ENCODE data around the gene OR10A5.
"Not testable (repeated sequence)": the region's sequence is repeated elsewhere in the genome, so short reads cannot be mapped to it uniquely, and the experiment has no call there.

The OR10A5 gene, protein sequence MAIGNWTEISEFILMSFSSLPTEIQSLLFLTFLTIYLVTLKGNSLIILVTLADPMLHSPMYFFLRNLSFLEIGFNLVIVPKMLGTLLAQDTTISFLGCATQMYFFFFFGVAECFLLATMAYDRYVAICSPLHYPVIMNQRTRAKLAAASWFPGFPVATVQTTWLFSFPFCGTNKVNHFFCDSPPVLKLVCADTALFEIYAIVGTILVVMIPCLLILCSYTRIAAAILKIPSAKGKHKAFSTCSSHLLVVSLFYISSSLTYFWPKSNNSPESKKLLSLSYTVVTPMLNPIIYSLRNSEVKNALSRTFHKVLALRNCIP

DNA sequence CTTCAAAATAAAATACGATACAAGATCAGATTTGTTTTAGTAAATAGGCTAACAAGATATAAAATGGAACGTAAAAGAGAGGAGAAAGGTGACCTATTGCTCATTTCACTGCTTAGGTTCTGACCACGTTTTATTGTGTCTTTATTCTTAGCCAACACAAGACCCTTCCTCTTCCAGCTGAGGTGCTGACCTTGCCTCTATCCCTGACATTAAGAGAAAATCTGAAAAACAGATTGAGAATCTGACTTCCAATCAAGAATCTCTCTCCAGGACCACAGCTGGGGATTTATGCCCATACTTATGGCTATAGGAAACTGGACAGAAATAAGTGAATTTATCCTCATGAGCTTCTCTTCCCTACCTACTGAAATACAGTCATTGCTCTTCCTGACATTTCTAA lies at the start of gene OR10A5:
Gene OR10A5 (plus strand): TSS at position 301 of the 400 bp plus-strand sequence. CDS start 0 bp downstream, at position 301.
- no peak for DNase-seq

DNA sequence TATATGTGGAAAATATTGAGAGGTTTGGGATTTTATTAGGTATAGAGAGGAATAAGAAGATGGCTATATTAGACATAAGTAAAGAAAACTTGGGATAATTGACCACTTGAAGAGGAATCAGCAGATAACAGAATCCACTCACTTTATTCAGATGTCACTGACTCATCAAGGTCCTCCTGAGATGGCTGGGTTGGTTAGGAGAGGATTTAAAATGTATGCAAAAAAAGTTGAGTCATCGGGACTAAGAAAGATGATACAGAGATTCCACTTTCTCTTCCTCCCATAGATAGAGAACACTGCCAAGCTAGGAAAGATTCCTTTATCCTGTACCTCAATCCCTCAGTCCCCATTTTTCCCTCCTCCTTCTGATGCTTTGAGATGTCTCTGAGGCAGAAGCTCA lies 46.1 kb upstream of the OR10A5 start, which contains the start of gene OR6A2:
Gene OR6A2 (minus strand): TSS at position 288 of the 400 bp plus-strand sequence. CDS start 3,981 bp downstream, outside the sequence.
- no peak for DNase-seq

DNA sequence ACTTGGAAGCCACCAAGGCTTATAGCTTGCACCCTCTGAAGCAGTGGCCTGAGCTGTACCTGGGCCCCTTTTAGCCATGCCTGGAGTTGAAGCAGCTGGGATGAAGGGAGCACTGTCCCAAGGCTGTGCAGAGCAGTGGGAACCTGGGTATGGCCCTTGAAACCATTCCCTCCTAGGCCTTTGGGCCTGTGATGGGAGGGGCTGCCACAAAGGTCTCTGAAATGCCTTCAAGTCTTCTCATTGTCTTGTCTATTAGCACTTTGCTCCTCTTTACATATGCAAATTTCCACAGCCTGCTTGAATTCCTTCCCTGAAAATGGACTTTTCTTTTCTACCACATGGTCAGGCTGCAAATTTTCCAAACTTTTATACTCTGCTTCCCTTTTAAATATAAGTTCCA lies 44.4 kb upstream of the OR10A5 start:
- DNase-seq: not testable (repeated sequence)

DNA sequence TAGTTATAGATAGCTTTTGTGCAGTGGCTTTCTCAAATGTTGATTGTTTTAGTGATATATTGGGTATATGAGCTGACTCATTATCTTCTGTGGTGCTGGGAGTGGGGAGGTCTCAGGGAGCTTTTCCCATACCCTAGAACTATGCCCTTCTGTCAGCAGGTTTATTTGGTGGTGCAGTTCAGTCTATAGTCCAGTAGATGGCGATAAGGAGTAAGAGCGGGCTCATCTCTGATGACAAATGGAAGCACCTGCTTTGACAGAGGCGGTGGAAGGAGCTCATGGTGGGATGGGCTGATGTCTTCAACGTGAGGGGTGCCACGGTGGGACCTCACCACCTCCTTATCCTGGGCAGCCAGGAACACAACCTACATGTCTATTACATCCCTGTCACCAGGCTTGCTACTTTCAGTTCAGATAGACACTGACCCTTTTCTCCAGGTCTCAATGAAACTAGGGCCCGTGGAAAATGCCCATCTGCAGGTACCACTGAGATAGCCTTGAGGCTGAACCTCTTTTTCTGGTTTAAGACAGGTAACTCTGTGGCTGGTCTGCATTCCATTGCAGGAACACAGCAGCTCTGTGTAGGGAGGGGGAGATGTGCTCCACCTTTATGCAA lies 33.0 kb upstream of the OR10A5 start:
- DNase-seq: peak; percentile 33

DNA sequence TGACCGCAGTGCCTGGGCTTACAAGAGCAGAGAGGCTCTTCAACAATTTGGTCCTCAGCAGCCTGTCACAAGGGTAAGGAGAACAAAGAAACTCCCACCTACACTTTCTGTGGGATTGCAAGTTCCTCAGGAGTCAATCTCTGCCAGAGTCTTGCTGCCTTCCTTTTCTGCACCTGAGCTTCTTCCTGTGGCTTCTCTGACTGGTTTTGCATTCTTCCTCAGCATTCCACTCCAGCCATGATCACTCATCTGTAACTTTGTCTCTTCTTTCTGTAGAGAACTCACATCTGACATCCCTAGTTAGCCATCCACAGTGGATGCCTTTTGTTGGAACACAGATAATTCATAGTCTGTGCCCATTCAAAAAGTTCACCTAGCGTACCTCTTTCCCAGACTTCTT lies 31.8 kb upstream of the OR10A5 start:
- DNase-seq: no peak

DNA sequence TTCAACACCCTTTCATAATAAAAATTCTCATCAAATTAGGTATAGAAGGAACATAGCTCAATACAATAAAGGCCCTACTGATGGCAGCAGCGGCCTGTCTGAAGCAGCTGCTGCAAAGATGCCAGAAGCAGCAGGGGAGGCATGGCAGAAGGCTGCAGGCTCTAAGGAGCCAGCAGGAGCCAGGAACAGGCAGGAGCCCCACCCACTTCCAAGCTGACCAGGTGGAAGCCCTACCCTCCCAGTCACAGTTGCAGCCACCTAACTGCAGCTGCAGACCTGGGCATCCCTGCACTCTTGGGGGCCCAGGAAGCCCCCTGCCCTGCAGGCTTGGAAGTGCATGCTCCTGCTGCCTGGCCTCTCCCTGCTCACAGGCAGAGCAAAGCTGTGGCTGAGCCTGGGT lies 27.8 kb upstream of the OR10A5 start:
- no peak for DNase-seq

DNA sequence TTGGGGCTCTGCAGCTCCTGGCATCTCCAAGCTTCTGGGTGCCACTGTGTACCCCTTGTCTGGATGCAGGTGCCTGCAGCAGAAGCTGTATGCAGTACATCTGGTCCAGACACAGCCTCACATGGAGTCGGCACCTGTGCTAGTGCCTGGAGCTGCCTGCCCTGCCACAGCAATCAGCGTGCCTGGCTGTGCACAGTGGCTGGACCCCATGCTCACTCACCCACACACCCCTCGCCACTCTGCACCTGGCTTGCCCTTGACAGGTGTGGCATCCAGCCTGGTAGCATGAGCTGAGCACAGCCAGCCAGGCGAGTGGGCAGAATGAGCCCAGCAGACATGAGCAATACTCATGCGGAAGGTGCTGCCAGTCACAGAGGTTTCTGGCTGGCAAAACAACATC lies 26.5 kb upstream of the OR10A5 start:
- DNase-seq: no peak

DNA sequence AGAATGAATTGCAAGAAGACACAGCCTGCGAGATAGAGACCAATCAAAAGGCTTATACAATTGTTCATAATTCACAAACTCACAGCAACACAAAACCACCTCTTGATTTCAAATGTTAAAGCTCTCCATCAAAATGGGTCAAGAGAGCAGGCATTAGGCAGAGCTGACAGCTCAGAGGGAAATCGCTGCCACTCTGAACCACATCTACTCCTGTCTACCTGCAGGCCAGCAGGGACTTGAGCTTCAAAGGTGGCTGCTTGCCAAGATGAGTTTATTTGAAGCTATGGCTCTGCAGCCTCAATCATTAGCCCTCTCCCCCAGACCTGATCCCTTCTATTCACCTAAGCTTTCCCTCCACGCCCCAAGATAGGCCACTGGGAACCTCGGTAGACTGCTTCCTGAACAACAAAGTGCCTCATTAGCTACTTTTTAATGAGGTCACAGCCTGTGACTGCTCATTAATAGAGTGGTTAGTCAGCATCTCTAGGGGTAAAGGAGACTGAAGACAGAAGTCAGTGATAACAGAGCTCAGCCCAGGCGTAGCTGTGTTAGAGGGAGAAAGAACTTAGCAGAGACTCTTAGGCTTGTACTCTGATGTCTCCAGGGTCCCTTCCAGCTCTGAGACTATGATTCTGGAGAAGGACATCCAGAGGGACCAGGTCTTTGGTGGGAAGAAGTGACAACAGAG lies 21.2 kb upstream of the OR10A5 start:
- DNase-seq: no peak

DNA sequence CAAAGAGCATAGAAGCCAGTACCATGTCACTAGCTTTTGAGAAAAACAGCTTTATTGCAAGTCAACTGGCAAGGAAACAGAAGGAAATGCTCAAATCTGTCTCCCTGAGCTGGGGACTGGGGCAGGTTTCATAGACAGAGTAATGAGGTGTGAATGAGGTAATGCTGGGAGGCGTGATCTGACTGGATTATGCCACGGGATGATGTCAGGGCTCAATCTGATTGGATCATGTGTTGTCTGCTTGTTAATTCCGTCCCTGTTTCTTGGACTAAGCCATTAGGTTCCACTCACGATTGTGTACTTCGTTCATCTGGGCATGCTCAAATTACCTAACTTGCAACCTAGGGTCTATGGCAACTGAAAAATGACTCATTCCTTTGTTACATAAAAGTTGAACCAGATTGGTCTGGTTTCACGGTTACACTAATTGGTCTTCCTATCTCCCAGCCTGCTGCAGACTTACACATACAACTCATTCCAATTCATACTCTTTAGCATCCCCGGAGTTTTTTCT lies 20.2 kb upstream of the OR10A5 start:
- DNase-seq: peak; percentile 16

DNA sequence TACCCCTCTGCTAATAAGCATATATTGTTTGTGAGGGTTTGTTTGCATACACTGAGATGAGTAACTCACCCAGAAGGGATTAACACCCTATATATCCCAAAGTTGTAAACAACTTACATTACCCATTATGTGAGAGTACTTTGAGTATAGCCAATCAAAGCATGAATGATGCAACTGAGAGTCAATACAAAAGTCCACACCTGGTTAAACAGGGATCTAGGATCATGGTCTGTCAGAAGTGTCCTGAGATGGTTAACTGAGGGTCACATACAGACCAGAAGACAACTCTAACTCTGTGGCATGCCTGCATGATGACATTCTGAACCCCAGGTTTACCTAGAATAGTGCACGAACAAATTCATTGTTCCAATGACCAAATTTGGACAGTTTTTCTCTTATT lies 17.4 kb upstream of the OR10A5 start:
- no peak for DNase-seq

DNA sequence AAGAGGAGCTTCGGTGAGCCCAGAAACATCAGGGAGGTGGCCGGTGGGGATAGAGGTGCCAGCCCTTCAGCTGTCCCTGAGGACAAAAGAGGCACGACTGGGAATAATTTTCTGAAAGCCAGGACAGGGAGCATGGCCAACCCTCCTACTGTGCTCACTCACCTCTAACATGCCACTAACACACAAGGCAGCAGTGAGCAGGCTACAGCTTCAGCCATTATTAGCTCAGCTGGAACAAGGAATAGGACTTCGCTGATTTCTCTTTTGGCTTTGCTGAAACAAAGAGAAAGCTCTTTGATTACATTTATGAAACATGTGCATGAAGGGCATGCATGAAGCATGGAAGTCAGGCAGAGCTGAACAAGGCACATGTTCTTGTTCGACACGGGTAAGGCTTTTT lies 12.1 kb upstream of the OR10A5 start:
- DNase-seq: no peak

DNA sequence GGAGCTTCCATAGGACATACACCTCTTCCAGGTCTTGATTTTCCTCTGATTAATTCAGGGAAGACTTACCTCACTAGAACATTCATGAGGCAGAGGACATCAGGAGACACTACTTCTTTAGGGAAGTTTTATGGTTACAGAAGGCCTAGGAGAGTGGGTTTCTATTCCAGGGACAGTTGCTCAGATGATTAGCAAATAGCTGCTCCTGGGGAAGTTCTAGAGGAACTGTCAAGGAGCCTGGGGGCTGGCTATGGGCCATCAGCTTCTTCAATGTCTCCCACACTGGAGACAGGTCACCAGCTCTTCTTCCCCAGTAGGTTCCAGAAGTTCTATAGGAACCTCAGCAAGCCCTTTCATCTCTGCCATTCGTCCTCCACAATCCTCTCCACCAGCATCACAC lies 11.5 kb upstream of the OR10A5 start:
- no peak for DNase-seq

DNA sequence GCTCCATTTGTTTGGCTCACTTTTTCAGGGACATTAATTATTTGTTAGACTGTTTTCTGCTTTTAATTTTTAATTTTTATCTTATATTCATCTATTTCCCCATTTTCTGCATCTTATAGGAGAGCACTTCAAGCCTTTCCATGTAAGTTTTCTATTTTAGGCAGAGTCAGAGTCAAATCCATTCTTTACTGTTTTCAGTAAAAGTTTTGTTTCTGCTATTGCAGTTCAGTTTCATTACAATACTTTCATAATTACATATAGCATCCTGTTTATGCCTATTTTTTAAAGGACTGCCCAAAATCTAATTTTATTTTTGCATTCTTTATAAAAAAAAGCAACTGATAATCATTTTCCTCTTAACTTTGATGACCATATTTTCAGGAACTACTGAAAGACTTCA lies 3.8 kb upstream of the OR10A5 start:
- no peak for DNase-seq

DNA sequence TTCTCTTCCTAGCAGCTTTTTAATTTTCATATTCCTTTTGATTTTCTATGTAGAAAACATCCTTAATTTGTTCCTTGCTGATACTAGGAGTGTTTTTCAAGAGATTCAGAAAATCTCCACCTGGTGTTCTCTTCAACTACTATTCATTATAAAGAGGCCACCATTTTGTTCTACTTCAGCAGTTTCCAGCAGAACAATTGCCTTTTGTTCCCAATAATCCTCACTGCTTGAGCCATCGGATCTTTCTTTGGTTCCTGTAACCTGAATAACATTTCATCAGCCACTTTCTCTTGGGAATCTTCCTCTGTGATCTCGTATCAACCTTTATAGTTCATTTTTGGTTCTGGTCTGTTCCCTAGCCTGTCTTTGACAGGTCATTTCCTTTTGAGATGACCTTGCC lies 1.8 kb upstream of the OR10A5 start:
- DNase-seq: no peak

DNA sequence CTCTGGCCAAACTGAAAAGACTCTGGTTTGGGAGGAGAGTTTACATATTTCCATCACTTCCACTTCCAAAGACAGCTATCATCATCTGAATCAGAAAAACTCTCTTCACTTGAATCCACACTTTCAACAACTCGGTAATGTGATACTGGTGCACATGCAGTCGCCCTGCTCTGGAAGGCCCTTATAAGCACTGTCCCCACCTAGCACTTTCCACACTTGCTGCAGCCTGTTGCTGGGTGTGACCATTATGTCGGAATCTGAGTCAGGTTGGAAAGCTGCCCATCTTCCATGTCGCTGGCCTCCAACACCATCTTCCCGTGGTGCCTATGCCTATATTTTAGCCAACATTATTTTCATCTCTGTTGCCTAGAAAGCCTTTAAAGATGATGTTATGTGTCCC lies 1.1 kb upstream of the OR10A5 start:
- DNase-seq: no peak

DNA sequence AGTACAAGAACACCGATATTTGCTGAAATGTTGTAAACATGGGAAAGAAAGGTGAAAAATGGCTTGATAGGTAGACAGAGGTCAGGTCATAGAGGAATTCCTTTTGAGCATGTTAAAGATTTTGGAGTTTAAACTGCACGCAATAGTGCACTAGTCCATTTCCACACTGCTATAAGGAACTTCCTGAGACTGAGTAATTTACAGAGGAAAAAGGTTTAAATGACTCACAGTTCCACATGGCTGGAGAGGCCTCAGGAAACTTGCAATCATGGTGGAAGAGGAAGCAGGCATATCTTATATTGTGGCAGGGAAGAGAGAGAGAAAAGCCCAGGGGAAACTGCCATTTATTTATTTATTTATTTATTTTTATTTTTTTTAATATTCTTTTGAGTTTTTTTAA lies 5.0 kb downstream of the OR10A5 start:
- DNase-seq: no peak

DNA sequence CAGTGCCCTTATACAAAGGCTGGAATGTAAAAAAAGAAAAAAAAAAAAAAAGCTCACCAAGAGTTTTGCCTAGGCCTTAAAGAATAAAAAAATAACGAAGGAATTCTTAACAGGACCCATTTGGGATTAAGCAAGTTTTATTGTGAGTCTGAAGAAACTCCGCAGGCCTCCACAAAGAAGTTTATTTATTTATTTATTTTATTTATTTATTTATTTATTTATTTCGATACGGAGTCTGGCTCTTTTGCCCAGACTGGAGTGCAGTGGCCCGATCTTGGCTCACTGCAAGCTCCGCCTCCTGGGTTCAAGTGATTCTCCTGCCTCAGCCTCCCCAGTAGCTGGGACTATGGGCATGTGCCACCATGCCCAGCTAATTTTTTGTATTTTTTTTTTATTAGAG lies 9.3 kb downstream of the OR10A5 start:
- not testable (repeated sequence) for DNase-seq

DNA sequence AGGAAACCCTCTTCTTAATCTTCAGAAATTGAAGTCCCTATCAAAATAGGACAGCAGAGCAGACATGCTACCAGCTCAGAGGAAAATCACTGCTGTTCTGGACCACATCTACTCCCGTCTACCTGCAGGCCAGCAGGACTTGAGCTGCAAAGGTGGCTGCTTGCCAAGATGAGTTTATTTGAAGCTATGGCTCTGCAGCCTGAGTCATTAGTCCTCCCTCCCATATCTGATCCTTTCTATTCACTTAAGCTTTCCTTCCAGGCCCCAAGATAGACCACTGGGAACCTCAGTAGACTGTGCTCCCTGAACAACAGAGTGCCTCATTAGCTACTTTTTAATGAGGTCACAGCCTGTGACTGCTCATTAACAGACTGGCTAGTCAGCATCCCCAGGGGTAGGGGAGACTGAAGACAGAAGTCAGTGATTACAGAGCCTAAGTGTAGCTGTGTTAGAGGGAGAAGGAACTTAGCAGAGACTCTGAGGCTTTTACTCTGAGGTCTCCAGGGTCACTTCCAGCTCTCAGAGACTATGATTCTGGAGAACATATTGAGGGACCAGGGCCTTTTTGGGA lies 10.6 kb downstream of the OR10A5 start:
- DNase-seq: no peak

DNA sequence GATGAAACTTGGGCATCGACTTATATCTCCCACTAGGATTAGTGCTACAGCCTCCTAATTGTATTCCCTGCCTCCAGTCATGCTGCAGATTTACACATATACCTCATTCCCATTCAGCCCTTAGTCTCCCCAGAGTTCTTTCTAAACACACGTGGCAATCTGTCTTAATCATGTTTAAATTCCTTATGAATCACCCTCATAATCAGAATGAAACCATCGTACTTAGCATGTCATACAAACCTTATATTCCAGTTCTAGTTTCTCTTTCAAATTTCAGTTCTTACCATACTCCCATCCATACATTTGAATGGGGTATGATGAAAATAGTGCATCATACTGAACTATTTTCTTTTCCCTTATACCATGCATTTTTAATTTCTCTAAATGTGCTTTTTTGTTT lies 11.4 kb downstream of the OR10A5 start:
- DNase-seq: no peak

DNA sequence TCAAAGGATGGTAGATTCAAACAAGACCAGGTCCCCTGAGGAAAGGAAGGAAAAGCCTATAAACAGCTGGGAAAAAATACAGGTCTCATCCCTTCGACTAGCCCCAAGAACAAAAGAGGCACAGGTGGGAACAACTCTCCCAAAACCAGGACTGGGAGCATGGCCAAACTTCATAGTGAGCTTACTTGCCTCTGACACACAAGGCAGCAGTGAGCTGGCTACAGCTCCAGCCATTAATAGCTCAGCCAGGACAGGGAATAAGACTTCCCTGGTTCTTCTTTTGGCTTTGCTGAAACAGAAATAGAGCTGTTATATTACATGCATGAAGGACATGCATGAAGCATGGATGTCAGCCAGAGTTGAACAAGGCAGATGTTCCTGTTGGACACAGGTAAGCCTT lies 17.5 kb downstream of the OR10A5 start, which contains the start of gene OR10A2:
Gene OR10A2 (plus strand): TSS at position 97 of the 400 bp plus-strand sequence. CDS start 6,698 bp downstream, outside the sequence.
- DNase-seq: no peak

DNA sequence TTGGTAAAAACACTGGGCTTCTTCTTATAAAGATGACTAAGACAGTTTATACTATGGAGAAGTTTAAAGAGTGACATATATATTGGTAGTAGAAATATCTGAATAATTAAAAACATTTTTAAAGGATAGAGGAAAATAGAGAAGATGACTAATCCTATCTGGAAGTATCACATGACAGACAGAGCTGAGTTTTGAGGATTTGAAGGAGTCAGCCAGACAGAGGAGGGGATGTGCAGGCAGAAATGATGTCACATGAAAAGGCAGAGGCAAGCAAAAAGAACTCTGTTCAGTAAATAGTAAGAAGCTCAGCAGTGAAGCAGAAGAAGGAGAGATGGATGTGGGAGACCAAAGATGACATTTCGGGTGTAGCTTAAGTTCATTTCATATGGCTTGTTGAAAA lies 19.0 kb downstream of the OR10A5 start:
- no peak for DNase-seq

DNA sequence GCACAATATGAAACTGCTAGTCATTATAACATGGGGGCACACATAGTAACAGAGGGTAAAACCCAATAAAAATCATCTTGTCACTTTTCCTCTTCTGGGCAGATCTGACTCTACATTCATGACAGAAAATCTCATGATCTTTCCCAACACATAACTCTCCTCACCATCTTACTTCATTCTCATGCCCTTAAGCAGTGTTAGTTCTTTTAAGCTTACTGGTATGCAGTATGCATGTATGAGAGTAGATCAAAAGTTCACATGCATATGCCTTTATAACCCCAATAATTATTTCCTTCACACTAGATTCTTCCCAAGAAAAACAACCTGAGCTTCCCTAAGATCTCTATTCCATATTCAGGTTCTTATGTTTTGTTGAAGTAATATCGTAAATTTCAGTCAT lies 25.8 kb downstream of the OR10A5 start:
- DNase-seq: no peak

DNA sequence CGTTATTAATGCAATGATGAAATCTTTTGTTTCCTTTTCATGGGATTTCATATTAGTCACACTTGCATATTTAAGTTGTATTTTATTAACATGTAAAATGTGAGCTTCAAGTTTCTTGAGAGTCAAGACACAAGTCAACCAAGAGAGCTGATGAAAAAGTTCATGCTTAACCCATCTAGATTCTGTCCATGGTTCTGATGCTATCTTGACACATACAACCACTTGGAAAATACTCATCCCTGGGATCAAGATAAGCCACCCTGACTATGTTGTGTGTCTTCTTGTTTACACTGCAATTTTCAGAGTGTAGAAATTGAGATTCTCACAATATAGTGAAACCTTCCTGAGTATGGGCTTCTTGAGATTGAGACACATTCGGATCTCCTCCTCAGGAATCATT lies 30.3 kb downstream of the OR10A5 start:
- DNase-seq: no peak
